Activated CD8-positive, alpha-beta memory T cell treated with anti-CD3 and anti-CD28 coated beads, Interleukin-2, amount 50 U/mL, for 24 hours (primary cell): ENCODE results near the gene EYA4.

Experiments
- DNase-seq: peaks from one replicate; pipeline ENCODE4 v3.0.0-alpha.2; 2020; ENCODE audit errors: extremely low read depth

EYA4 gene, protein sequence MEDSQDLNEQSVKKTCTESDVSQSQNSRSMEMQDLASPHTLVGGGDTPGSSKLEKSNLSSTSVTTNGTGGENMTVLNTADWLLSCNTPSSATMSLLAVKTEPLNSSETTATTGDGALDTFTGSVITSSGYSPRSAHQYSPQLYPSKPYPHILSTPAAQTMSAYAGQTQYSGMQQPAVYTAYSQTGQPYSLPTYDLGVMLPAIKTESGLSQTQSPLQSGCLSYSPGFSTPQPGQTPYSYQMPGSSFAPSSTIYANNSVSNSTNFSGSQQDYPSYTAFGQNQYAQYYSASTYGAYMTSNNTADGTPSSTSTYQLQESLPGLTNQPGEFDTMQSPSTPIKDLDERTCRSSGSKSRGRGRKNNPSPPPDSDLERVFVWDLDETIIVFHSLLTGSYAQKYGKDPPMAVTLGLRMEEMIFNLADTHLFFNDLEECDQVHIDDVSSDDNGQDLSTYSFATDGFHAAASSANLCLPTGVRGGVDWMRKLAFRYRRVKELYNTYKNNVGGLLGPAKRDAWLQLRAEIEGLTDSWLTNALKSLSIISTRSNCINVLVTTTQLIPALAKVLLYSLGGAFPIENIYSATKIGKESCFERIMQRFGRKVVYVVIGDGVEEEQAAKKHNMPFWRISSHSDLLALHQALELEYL

DNA sequence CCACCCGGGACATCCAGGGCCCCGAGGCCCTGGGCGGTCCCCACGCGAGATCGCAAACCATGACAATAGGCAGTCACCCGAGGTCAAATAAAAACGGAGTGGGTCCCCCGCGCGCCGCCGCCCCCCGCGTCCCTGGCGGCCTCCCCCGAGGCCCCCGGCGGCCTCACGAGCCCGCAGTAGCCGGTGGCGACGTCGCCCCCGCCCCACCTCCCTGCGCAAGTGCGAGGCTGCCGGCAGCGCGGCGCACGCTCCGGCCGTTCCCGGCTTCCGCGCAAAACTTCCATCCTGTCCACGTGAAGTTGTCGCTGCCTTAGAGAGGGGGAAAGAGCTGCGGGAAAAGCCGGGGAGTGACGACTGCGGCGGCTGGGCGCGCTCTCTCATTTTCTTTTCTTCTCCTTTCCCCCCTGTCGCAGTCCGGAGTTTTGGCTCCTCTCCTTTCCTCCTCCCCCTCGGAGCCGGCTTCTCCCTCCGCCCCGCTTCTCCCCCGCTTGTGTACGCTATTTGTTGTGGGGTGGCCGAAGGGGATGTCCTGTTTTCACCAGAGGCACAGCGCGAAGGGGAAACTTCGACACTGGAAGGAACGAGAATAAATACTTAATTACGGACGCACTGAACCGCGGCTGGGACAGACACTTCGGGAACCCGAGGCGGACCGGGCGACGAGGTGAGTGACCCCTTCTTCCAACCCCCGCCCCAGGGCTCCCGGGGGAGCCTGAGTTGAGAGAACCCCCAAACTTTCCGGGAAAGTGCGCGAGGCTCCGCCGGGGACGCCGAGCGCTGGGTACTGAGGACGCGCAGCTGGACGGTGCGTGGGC is at the start of gene EYA4:
EYA4 (plus strand) TSS at position 272 of the 815 bp plus-strand sequence. CDS start 33,424 bp downstream, outside the sequence.
- no peak for DNase-seq

DNA sequence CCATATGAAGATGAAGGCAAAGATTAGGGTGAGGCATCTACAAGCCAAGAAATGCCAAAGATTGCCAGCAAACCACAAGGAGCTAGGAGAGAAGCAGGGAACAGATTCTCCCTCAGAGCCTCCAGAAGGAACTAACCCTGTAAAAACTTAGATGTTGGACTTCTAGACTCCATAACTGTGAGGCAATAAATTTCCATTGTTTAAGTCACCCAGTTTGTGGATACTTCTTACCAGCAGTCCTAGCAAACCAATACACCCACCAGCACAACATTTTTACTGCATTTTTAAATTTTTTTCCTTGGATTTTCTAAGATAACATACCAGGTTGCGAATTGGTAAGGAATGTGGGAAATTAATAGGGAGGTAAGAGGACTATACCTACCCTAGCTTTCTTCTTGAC is 47.8 kb upstream of the EYA4 start:
- DNase-seq = no peak

DNA sequence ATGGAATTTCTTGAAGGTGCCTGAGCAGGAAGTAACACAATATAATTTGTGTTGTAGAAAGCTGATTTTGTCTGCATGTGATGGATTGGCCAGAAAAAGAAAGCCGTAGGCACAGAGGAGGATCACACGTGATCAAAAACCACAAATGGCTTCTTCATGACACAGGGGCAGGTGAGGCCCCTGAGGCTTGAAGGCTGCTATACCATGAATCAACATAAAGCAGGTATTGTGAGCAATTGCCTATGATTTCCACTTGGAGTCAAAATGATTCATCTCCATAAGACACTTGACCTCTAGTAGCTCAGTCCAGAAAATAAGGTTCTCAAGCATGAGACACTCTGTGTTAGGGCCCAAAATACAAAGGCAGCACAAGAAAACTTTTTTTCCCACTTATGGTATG is 42.4 kb upstream of the EYA4 start:
- DNase-seq = no peak

DNA sequence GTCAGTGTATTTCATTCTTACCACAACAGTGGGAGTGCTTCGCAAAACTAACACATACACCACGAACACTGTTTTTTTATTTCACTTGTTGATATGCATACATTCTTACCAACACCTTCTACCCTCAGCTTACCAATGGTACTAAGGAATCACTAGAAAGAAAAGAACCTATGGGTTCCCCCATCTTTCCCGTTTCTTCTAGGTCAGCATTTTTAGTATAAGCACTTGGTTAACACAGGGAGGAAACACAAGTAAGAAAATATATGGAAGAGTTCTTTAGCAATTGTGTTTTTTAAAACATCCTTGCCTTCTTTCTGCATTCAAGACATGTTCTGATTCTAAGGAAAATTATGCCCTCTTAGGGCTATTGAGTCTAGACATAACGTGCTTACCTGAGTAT is 39.9 kb upstream of the EYA4 start:
- no peak for DNase-seq

DNA sequence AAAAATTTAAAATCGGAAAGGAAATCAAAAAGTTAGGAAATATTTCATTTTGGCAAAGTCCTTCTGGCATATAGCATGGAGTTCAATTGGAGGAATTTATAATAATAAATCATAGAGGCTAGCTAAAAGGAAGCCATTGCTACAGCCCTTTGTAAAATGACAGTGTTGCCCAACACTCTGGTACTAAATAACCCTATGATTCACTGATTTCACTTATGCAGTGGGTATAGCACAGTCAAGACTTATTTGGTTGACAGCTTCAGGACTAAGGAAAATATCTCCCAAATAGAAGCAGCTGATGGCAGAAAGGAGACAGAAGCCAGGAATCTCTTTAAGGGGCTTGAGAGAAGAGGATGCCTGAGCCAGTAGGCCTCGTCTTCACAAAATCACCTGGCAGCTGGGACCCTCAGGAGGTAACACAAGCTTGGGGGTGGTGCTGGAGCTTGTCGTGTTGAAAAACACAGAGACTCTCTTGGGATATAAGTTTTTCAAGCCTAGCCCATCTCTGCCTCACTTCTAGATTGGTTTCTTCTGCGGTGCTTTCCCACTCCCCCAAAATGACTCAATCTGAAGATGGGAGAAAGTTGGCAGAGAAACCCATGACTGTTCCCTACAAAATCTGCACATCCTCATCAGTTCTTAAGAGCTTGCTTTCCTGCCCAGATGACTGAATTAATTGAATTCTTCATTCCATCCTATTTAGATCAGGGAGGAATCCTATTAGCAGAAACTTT is 38.4 kb upstream of the EYA4 start:
- no peak for DNase-seq

DNA sequence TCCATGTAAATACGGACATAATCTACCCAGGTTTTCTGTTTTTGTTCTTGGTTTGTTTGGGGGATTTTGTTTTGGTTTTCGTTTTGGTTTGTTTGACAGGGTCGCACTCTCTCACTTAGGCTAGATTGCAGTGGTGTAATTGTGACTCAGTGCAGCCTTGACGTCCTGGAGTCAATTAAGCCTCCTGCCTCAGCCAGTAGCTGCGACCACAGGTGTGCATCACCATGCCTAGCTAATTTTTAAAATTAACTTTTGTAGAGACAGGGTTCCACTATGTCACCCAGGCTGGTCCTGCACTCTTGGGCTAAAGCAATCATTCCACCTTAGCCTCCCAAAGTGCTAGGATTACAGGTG is 37.8 kb upstream of the EYA4 start:
- no peak for DNase-seq

DNA sequence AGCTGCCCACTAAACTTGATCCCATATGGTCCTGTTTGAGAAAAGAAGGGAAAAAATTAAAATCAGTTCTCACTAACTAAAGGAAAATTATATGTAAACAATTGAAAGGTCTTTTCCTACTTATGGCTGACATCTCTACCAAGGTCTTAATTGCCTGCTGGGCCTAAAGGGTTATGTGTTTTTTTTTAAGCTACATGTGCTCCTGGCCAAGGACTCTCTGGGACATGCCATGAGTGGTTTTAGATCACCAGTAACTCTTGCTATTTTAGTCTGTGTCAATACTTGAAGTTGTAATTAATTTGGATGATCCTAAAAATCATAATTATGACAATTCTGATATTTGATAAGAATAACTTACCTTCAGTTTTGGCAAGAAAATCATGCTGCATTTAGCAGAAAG is 35.9 kb upstream of the EYA4 start:
- no peak for DNase-seq

DNA sequence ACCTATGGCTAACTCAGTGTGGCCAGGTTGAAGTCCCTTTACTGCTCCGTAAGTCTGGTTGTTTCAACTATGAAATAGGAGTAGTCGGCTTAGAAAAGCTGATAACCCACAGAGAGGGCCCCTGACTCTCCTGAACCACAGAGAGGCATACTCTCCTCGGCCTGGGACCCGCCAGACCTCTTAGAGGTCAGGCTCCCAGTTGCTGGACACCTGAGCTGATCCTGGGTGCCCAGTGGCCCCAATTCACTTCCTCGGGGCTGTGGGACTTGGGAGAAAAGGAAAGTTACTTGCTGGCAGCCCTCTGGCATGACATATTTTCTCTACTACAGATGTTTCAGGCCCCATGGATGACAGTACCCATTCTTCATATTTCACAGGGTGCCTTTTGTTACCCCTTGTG is 34.2 kb upstream of the EYA4 start:
- no peak for DNase-seq

DNA sequence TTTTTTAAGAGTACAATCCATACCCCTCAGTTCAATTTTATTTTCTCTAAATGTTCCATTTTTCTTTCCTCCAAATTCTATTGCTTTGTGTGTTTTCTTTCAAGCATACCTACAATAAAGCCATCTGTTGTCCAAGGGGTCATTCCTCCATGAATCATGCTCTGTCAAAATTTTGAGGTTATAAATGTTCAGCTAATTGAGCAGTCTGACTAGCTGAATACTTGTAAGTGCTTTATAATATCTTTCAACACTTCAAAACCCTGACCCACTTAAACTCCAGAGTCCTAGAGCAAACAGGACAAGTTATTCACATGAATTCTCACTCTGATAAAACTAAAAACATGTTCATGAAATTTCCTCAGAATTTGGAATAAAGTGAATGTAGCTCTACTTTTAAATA is 33.4 kb upstream of the EYA4 start:
- no peak for DNase-seq

DNA sequence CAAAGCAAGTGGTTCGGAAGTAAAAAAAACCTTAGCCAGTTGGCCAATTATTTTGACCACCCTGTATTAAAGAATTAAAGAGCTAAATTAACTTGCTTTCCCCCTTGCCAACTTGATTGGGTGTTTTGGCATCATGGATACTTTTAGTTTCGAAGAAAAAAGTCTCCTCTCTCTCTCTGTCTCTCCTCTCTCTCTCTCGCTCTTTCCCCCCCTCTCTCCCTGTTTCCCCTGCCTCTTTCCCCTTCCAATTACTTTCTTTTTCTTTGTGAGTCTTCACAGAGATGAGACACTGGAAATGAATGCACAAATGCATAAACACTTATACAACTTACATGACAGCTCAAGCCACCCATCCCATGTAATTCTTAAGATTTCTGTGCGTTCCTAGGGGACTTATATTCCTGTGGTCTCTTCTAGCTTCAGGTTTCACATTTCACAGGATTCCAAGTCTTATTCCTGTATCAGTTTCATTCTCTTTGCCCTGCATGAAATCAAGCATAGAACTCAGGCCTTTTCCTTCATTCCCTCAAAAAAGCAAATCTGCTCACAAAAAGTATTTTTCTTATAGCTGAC is 32.9 kb upstream of the EYA4 start:
- DNase-seq = no peak

DNA sequence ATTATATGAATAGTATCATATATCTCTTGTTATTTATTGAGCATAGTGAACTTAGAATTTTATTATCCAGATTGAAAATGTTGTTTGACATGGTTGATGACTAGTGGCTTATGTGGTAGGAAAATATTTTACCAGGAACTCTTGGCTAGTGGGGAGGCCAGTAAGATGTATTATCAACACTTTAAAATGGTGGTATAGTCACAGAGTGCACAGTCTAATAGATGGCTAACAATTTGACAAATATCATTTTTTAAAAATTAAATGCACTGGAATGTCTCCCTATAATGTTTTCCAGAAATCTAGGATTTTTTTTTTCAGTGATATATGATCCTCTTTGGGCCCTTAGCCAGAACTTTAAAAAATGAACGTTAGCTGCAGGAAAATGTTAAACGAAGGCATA is 26.9 kb upstream of the EYA4 start:
- no peak for DNase-seq

DNA sequence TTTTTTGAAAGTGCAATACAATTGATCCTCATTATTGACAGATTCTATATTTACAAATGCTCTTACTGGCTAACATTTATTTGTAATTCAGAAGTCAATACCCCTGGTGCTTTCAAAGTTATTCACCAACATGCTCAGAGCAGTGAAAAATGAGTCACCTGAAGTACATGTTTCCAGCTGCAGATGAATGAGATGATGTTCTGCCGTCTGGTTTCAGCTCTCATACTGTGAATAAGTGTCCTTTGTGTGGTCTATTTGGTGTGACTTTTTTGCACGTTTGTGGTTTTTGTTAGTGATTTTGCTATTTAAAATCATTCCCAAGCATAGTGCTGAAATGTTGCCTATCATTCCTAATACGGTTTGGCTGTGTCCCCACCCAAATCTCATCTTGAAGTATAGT is 22.3 kb upstream of the EYA4 start:
- no peak for DNase-seq

DNA sequence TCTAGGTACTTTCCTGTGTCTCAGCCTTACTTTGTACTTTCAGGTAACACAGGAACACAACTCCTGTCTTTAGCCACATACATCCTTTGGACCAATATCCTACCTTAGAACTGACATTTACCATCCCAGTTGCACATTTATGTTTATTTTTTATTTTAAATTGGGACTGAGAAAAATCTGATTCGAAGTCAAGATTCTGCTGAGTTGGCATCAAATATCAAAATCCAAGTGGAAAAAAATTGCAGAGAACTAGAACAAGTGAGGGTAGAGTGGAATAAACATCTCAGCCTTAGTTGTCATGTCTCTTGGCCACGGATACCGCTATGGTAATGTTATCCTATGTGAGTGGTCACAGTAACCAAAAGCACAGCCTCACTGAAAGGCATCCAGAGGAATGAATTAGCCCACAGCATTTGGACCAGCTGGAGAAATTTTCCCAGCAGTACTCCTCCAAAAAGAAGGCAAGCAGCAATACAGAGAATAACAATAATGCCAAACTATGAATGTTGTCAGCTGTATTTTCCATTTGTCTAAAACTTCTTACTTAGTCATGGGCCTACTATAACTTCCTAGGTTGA is 17.6 kb upstream of the EYA4 start:
- no peak for DNase-seq

DNA sequence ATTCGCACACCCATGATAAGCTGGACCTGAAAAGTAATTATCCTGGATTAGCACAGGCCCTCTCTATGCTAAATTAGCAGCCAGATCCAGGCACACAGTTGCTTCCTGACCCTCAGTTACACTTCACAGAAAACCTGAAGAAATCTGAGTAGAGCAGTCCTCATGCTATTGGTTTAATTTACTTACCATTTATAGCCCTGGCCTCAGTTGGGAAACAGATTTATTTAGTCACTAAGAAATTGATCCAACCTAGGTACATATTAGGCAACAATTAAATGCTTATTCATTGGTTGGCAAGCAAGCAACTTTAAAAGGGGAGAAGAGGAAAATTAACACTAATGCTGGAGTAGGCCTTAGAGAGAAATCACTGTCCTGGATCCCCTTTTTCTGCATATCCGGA is 15.6 kb upstream of the EYA4 start:
- no peak for DNase-seq

DNA sequence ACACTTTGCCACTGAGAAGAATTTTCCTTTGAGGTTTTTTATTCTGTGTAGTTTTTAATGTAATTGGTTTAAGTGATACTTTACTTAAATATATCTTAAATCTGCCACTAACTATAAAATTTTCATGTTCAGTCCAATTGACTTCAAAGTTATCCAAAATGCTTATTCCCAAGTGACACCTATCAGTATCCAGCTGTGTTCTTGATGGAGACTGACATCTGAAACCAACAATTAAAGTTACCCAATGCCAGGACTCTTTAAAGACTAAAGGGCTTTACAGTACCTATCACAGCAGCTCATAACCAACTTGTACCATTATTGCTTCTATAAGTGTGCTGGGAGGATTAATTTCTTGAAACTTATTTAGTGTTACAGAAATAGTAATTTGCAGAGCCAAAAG is 13.8 kb upstream of the EYA4 start:
- DNase-seq = no peak

DNA sequence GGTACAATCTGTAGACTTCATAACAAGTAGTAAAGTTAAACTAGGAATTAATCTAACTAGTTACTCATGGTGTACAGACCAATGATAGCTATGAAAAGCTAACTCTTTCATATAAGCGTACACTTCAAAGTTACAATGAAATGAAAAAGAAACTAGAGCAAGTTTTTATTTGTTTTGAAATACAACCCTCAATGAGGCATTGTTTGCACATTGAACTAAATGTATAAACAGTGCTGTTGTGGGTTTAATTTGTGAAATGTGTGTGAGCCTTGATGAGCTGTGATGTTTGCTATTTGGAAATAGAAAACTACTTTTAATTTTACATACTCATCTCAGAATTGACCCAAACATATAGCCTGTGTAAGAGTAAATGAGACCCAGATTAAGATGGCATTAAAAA is 11.1 kb upstream of the EYA4 start:
- DNase-seq = no peak

DNA sequence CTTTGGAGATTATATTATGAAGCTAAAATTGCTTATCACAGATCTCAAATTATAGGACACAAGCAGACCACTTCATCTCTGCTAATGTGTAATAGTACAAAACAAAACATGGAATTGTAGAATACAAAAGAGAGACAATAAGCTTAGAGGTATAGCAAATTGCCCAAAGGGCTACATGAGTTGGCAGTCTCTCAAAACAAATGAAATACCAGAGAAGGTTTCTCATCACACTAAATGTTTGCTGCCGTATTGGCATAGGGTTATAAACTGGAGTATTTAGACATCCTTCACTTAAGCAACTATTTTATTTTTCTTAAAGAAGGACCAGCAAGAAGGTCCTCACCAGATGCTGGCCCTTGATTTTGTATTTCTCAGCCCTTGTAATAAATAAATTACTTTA is 5.9 kb upstream of the EYA4 start:
- DNase-seq = no peak

DNA sequence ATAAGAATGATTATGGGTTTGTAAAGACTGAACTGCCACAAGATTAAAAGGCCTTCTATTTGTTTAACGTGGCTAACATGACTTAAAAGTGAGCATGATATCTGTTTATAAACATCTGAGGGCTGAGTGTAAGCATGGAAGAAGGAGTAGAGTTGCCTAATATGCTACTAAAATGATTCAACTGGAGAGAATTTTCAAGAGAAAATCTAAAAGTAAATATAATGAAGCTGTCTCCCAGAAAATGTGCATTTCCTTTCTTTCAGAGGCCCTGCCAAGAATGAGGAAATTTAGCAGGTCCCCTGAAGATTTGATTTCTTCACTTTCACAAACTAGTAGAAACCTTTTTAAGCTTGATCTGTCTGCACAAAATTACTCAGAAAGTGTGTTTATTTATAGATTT is 4.2 kb upstream of the EYA4 start:
- DNase-seq = no peak

DNA sequence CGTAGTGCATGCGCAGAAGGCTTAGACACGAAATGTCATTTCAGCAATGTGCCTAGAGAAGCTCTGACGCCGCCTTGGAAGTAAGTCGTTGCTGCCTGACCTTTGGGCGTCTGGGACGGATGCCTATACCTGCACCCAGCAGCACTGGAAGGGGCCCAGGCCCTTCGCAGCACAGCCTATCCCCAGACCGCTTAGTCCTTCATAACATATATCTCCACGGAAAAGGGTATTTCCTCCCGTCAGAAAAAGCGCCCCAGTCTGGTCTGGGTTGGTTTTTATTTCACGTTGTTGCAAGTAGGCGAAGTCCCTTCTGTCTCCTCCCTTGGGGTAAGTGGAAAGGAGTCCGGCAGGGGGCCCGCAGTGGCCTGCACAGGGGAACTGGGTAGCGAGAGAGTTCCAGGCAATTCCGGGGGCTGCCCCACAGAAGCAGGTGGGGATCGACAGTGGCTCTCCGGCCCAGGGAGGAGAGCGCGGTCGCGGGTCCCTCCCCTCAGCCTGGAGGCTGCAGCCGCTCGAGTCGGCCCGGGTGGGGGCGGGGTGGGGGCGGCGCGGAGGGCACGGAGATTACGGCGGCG is 559 bp upstream of the EYA4 start:
- DNase-seq = no peak

DNA sequence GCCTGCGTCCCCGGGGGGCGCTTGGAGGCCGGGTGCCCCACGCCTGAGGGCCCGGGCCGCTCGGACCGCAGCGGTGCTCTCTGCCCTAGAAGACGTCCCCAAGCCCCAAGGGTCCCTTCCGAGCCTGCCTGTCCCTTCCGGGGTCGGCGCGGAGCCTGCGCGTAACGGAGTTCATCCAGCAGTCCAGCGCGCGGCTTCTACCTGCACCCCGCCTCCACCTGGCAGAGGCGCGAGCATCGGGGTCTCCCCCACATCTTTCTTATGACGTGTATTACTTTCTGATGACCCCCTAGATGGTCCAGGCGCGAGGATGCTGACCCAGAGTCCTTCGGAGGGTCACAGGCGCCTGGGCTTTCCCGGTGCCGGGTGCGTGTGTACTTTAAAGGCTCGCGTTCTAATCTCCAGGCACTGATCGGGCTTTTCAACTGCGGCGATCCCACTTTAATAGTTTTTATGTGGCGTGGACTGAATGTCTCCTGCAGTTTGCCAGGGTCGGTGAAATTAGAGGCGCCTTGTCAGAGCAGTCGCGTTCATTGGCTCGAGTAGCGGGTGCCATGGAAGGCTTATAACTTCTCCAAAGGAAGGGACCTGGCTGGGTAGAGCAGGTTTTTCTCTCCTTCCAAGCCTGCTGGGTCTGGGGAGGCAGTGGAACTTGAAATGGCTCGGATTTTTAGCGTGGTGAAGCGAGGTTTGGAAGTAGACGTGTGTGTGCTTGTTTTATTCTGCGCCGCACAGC is 912 bp downstream of the EYA4 start:
- no peak for DNase-seq
